SK-N-SH treated with all-trans-retinoic acid at 6 μM for 48 hours (cell line): ENCODE measurements around the gene PPP1R13B.

Experiments
- CSDC2 ChIP-seq: fragments of 250-450 bp; sonication (Bioruptor Pico); IDR thresholded peaks from 2 replicates; pipeline ENCODE4 v1.5.0; 2020; ENCODE audit warnings: mild to moderate bottlenecking, moderate library complexity
- PATZ1 ChIP-seq: fragments of 250-450 bp; sonication (Bioruptor Pico); IDR thresholded peaks from 2 replicates; pipeline ENCODE4 v1.8.0; 2020; ENCODE audit warnings: mild to moderate bottlenecking, moderate library complexity, borderline replicate concordance
- PPARA ChIP-seq: fragments of 250-450 bp; sonication (Bioruptor Pico); IDR thresholded peaks from 2 replicates; pipeline ENCODE4 v1.5.0; 2020; ENCODE audit warnings: mild to moderate bottlenecking, borderline replicate concordance
- RARB ChIP-seq: fragments of 250-450 bp; sonication (Bioruptor Pico); IDR thresholded peaks from 2 replicates; pipeline ENCODE4 v1.8.0; 2021; ENCODE audit warnings: mild to moderate bottlenecking, moderate library complexity
- TSHZ2 ChIP-seq: fragments of 250-450 bp; sonication (Bioruptor Pico); IDR thresholded peaks from 2 replicates; pipeline ENCODE4 v1.5.0; 2020; ENCODE audit warnings: mild to moderate bottlenecking, moderate library complexity
- TF ChIP-seq, protein P1 (sequence below): fragments of 250-450 bp; sonication (Bioruptor Pico); IDR thresholded peaks from 2 replicates; pipeline ENCODE4 v1.5.1; 2020; ENCODE audit warnings: low read depth, mild to moderate bottlenecking, moderate library complexity

DNA sequence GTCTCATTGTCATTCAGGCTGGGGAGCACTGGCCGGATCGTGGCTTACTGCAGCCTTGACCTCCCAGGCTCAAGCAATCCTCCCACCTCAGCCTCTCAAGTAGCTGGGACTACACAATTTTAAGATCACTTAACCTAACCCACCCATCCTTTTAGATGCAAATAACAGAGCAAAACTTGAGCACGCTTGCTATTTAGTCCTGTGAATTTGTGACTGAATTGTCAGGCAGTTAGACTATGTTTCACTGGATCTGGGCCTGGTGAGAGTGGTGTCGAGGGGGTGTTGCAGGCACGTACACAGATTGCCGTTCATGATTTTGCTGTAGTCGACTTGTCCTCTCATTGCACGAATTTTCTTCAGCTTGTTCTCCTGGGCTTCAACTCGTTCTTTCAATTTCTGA is 93.6 kb downstream of the PPP1R13B start:
- TF ChIP-seq, protein P1, sequence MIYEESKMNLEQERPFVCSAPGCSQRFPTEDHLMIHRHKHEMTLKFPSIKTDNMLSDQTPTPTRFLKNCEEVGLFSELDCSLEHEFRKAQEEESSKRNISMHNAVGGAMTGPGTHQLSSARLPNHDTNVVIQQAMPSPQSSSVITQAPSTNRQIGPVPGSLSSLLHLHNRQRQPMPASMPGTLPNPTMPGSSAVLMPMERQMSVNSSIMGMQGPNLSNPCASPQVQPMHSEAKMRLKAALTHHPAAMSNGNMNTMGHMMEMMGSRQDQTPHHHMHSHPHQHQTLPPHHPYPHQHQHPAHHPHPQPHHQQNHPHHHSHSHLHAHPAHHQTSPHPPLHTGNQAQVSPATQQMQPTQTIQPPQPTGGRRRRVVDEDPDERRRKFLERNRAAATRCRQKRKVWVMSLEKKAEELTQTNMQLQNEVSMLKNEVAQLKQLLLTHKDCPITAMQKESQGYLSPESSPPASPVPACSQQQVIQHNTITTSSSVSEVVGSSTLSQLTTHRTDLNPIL: no peak
- TF ChIP-seq PATZ1 (CRISPR knock-in tag) (no peak), TSHZ2 (CRISPR knock-in tag) (no peak), PPARA (CRISPR knock-in tag) (no peak), CSDC2 (CRISPR knock-in tag) (no peak), RARB (CRISPR knock-in tag) (no peak)
